Vagina (tissue), 2 donors: ENCODE data around the gene EBNA1BP2. TPM values are rescaled to one million over a fixed set of nuclear protein-coding genes. Genes with fewer than 3 reads are reported as not detected.

Experiments used
- DNase-seq, 2 donors: peaks; one replicate each; pipeline ENCODE4 v3.0.0-alpha.2; 2017; ENCODE audit errors: extremely low spot score in 2 of 2
- H3K27ac ChIP-seq: fragments of 200-600 bp; sonication (generic); one replicate; pipeline ENCODE4 v1.5.1; 2019
- H3K27me3 ChIP-seq: fragments of 200-600 bp; sonication (generic); one replicate; pipeline ENCODE4 v1.5.1; 2019
- H3K36me3 ChIP-seq, 2 donors: fragments of 200-600 bp; sonication (generic); one replicate each; pipeline ENCODE4 v1.5.1; 2017 to 2019
- H3K4me1 ChIP-seq: fragments of 200-600 bp; sonication (generic); one replicate; pipeline ENCODE4 v1.5.1; 2019
- H3K4me3 ChIP-seq, 2 donors: fragments of 200-600 bp; sonication (generic); 1 replicate in 1 of 2; 2 replicates in 1 of 2; pipeline ENCODE4 v1.5.1; 2016 to 2019
- H3K9me3 ChIP-seq: fragments of 200-600 bp; sonication (generic); one replicate; pipeline ENCODE4 v1.5.1; 2019
- POLR2A ChIP-seq, 2 donors: fragments of 450-650 bp; IDR thresholded peaks; one replicate each; pipeline ENCODE4 v1.6.1; 2017; ENCODE audit warnings: antibody characterized with exemption in 2 of 2, mild to moderate bottlenecking in 2 of 2, moderate library complexity in 2 of 2
- POLR2AphosphoS5 ChIP-seq, 2 donors: sonication (generic); formaldehyde crosslinking; IDR thresholded peaks; one replicate each; pipeline ENCODE4 v1.9.0; 2017; ENCODE audit warnings: antibody characterized with exemption in 2 of 2, mild to moderate bottlenecking in 2 of 2, low read depth in 1 of 2; ENCODE audit not compliant: insufficient read depth in 1 of 2
- intact Hi-C: fragments of 100-400 bp; cut with DNase I; formaldehyde crosslinking; loops from one replicate; pipeline ENCODE4 v1.15.1; 2023
- total RNA-seq: library from RNA; depleted of rRNA; stranded (reverse); fragments of >200 nt; gene quantifications from one replicate; pipeline ENCODE4 v1.2.3, GENCODE V29; 2016
- TF ChIP-seq, protein P1 (sequence below), 3 experiments: fragments of 450-650 bp in 2 of 3; fragments of 200-600 bp in 1 of 3; sonication (generic) in 1 of 3; IDR thresholded peaks; one replicate each; pipeline ENCODE4 v1.5.1; 2017 to 2019; ENCODE audit warnings: antibody characterized with exemption in 3 of 3, mild to moderate bottlenecking in 2 of 3, moderate library complexity in 2 of 3

The EBNA1BP2 gene
- 43.5 TPM for total RNA-seq

DNA sequence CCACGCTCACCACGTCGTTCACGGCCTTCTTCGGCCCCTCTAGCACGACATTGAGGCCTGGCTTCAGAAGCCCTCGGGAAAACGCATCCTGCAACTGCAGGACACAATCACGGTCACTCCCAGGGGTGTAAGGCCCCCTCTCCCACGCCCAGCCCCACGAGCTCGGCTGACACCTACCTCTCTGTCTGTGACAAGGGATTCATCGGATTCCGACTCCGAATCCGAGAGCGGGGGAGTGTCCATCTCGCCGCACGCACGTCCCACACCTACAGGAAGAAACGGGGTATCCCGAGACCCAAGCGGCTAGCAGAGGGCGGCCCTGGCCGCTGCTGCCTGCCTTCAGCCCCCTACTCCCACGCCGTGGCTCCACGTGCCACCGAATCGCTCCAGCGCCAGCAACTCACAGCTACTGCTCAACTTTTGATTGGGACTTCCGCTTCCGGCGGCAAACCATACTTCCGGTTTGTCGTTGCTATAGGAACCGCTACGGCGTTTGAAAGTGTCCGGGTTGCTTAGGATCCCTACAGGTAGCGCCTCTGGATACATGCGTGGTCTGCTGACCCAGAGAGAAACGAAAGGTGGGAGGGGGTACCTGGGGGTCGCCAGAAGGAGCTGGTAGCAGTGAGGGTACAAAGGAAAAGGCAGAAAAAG is at the start of gene EBNA1BP2, which contains the start of gene CFAP57:
Gene EBNA1BP2, minus strand, starts transcription at position 415 of the 651 bp plus-strand sequence. Its CDS starts 172 bp downstream, at position 243.
Gene CFAP57, plus strand, starts transcription at position 455 of the 651 bp plus-strand sequence. CDS start 424 bp downstream, outside the sequence.
- intact Hi-C loops = no loop called here
- DNase-seq = peak in 1 of 2 donors; percentile 95
- H3K9me3 ChIP-seq = no peaks in the 10 kb centered on the region
- peaks cover 23% of the 10 kb centered on the region for H3K4me1 ChIP-seq
- no peak for TF ChIP-seq POLR2A (IDR thresholded peaks at IDR 0.05)
- TF ChIP-seq, protein P1, sequence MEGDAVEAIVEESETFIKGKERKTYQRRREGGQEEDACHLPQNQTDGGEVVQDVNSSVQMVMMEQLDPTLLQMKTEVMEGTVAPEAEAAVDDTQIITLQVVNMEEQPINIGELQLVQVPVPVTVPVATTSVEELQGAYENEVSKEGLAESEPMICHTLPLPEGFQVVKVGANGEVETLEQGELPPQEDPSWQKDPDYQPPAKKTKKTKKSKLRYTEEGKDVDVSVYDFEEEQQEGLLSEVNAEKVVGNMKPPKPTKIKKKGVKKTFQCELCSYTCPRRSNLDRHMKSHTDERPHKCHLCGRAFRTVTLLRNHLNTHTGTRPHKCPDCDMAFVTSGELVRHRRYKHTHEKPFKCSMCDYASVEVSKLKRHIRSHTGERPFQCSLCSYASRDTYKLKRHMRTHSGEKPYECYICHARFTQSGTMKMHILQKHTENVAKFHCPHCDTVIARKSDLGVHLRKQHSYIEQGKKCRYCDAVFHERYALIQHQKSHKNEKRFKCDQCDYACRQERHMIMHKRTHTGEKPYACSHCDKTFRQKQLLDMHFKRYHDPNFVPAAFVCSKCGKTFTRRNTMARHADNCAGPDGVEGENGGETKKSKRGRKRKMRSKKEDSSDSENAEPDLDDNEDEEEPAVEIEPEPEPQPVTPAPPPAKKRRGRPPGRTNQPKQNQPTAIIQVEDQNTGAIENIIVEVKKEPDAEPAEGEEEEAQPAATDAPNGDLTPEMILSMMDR (IDR thresholded peaks at IDR 0.05) = no peak
- peak in 1 of 2 donors; percentile 73 for TF ChIP-seq POLR2AphosphoS5 (IDR thresholded peaks at IDR 0.05; ENCODE audit: insufficient read depth in 1 of 2, low read depth in 1 of 2)
- H3K27ac ChIP-seq = no peak within 1 kb of the TSS
- peak within 1 kb of the TSS; percentile 95 to 96 for H3K4me3 ChIP-seq
- H3K27me3 ChIP-seq = no peaks in the 10 kb centered on the region
- H3K36me3 ChIP-seq = peaks cover 0 to 27% of the 10 kb centered on the region in 2 donors

GRCh38 chr1:43221797-43222196 is 49.7 kb upstream of the EBNA1BP2 start:
- DNase-seq = no peak
- TF ChIP-seq POLR2A (IDR thresholded peaks at IDR 0.05) (no peak), POLR2AphosphoS5 (IDR thresholded peaks at IDR 0.05; ENCODE audit: insufficient read depth in 1 of 2, low read depth in 1 of 2) (no peak)
- TF ChIP-seq, protein P1 (IDR thresholded peaks at IDR 0.05) = no peak

DNA sequence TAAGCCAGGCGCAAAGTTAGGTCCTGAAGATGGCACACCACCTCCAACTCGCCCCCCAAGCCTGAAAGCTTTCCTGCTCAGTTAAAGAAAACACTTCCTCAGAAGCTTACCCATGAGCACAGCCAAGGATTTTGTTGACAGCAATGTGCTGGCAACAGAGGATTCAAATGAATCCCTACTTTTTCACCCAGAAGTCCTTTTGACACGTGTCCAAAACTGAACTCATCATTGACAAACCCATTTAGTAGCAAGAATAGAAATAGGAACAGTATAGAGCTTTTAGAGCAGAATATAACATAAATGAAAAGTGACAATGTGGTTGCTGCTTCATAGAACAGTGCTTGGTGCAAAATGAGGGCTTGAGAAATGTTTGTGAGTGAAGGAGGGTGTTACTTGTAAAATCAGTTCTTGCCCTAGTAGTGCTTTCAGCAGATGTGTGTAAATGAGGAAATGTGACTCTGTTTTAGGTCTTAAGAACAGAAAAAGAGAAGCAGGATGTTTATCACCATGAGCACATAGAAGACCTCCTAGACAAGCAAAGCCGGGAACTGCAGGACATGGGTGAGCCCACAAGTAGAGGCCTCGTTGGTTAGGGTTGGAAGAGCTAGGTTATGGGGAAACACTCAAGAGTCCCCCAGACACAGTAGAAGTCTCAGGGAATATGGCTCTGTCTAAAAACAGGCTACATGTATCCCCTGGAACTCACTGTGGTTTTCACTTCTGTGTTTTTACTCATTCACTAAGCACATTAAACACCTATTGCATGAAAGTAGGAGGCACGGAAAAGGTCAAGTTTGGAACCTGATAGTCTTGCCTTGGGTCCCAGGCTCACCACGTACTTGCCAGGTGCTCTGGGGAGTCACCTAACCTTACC is 49.1 kb upstream of the EBNA1BP2 start:
- no peak for TF ChIP-seq POLR2AphosphoS5 (IDR thresholded peaks at IDR 0.05; ENCODE audit: insufficient read depth in 1 of 2, low read depth in 1 of 2)
- TF ChIP-seq POLR2A (IDR thresholded peaks at IDR 0.05) = no peak
- TF ChIP-seq, protein P1 (IDR thresholded peaks at IDR 0.05) = no peak
- DNase-seq = no peak
- no peaks in the 10 kb centered on the region for H3K27me3 ChIP-seq
- H3K36me3 ChIP-seq = no peaks in the 10 kb centered on the region
- H3K4me1 ChIP-seq = no peaks in the 10 kb centered on the region
- no peak overlapping the region for H3K4me3 ChIP-seq
- H3K27ac ChIP-seq = no peak overlapping the region
- no peaks in the 10 kb centered on the region for H3K9me3 ChIP-seq
- intact Hi-C loops = no loop called here

More at GRCh38 chr1:43221797-43222196, 49.7 kb upstream of the EBNA1BP2 start:
- no peak overlapping the region for H3K4me3 ChIP-seq
- H3K36me3 ChIP-seq = no peaks in the 10 kb centered on the region
- H3K9me3 ChIP-seq = no peaks in the 10 kb centered on the region
- no peaks in the 10 kb centered on the region for H3K27me3 ChIP-seq
- H3K27ac ChIP-seq = no peak overlapping the region
- no peaks in the 10 kb centered on the region for H3K4me1 ChIP-seq
- intact Hi-C loops = no loop called here

GRCh38 chr1:43217747-43218146 is 45.7 kb upstream of the EBNA1BP2 start:
- H3K4me3 ChIP-seq = no peak overlapping the region
- TF ChIP-seq POLR2AphosphoS5 (IDR thresholded peaks at IDR 0.05; ENCODE audit: insufficient read depth in 1 of 2, low read depth in 1 of 2) = no peak
- no peak for TF ChIP-seq POLR2A (IDR thresholded peaks at IDR 0.05)
- TF ChIP-seq, protein P1 (IDR thresholded peaks at IDR 0.05) = no peak
- no peaks in the 10 kb centered on the region for H3K9me3 ChIP-seq
- H3K36me3 ChIP-seq = no peaks in the 10 kb centered on the region
- H3K27me3 ChIP-seq = no peaks in the 10 kb centered on the region
- intact Hi-C loops = no loop called here
- no peaks in the 10 kb centered on the region for H3K4me1 ChIP-seq
- H3K27ac ChIP-seq = no peak overlapping the region
- no peak for DNase-seq
